GM13976 (cell line): ENCODE data around the gene PRIM2.
"Not testable (repeated sequence)": the region's sequence is repeated elsewhere in the genome, so short reads cannot be mapped to it uniquely, and the experiment has no call there.

Source experiments
- DNase-seq: peaks from one replicate; pipeline ENCODE4 v3.0.0; 2012; ENCODE audit warnings: low spot score
- CTCF ChIP-seq: IDR thresholded peaks from 2 replicates; pipeline ENCODE4 v1.5.1; 2012; ENCODE audit warnings: borderline replicate concordance, mild to moderate bottlenecking; ENCODE audit not compliant: insufficient read depth; ENCODE audit errors: extremely low read depth, missing control alignments, control extremely low read depth
- in situ Hi-C: fragments of 300-500 bp; cut with MboI; formaldehyde crosslinking; loops from one replicate; pipeline ENCODE4 v1.12.0; 2022; ENCODE audit warnings: low sequenced_read_pairs, mixed read lengths, inconsistent platforms; ENCODE audit not compliant: unreplicated experiment

PRIM2 gene

GRCh38 chr6:57469072-57469471 is 151.6 kb downstream of the PRIM2 start:
- in situ Hi-C loops, result no loop called here
- no peak for DNase-seq
- no peak for TF ChIP-seq CTCF

- DNase-seq, result not testable (repeated sequence)
These were observed 152.7 kb downstream of the PRIM2 start for GRCh38 chr6:57470148-57470547.

GRCh38 chr6:57471314-57471864 is 154.0 kb downstream of the PRIM2 start:
- DNase-seq, in situ Hi-C loops: not testable (repeated sequence)

More at GRCh38 chr6:57470148-57470547, 152.7 kb downstream of the PRIM2 start:
- in situ Hi-C loops, result not testable (repeated sequence)

- DNase-seq, in situ Hi-C loops: not testable (repeated sequence)
These were observed 155.5 kb downstream of the PRIM2 start for GRCh38 chr6:57472861-57473362.

- in situ Hi-C loops, DNase-seq: not testable (repeated sequence)
These were observed 157.5 kb downstream of the PRIM2 start for GRCh38 chr6:57474862-57475475.

- DNase-seq, in situ Hi-C loops: not testable (repeated sequence)
These were observed 158.2 kb downstream of the PRIM2 start for GRCh38 chr6:57475656-57476055.

- DNase-seq, in situ Hi-C loops: not testable (repeated sequence)
These were observed 162.8 kb downstream of the PRIM2 start for GRCh38 chr6:57480194-57480593.

GRCh38 chr6:57481121-57481520 is 163.7 kb downstream of the PRIM2 start:
- in situ Hi-C loops, DNase-seq: not testable (repeated sequence)

GRCh38 chr6:57482471-57482870 is 165.0 kb downstream of the PRIM2 start:
- in situ Hi-C loops, DNase-seq: not testable (repeated sequence)

GRCh38 chr6:57486494-57487081 is 169.2 kb downstream of the PRIM2 start:
- in situ Hi-C loops, DNase-seq: not testable (repeated sequence)

- in situ Hi-C loops, DNase-seq: not testable (repeated sequence)
These were observed 171.1 kb downstream of the PRIM2 start for GRCh38 chr6:57488551-57488950.

GRCh38 chr6:57489887-57490286 is 172.5 kb downstream of the PRIM2 start:
- DNase-seq, in situ Hi-C loops: not testable (repeated sequence)

- DNase-seq, result not testable (repeated sequence)
These were observed 174.4 kb downstream of the PRIM2 start for GRCh38 chr6:57491795-57492194.

GRCh38 chr6:57496251-57496650 is 178.8 kb downstream of the PRIM2 start:
- DNase-seq, in situ Hi-C loops: not testable (repeated sequence)

More at GRCh38 chr6:57491795-57492194, 174.4 kb downstream of the PRIM2 start:
- in situ Hi-C loops, result not testable (repeated sequence)

GRCh38 chr6:57500368-57501021 is 183.1 kb downstream of the PRIM2 start:
- in situ Hi-C loops, DNase-seq: not testable (repeated sequence)

- in situ Hi-C loops, DNase-seq: not testable (repeated sequence)
These were observed 185.0 kb downstream of the PRIM2 start for GRCh38 chr6:57502387-57502786.

GRCh38 chr6:57505251-57505650 is 187.8 kb downstream of the PRIM2 start:
- DNase-seq, in situ Hi-C loops: not testable (repeated sequence)
